ENCODE measurements around the gene RAB35. TPM values are rescaled to one million over a fixed set of nuclear protein-coding genes. Genes with fewer than 3 reads are reported as not detected.

RAB35 gene
- total RNA-seq, 4 donors from 2014 or later: 22.4 to 36.1 (median 25.9) TPM

GRCh38 chr12:120142231-120142877 is 25.8 kb upstream of the RAB35 start:
- no peak for TF ChIP-seq CTCF (IDR thresholded peaks at IDR 0.05)
- DNase-seq (ENCODE audit: low spot score) (no peak), ATAC-seq (ENCODE audit: low FRiP score) (no peak)

GRCh38 chr12:120141336-120141735 is 24.8 kb upstream of the RAB35 start:
- TF ChIP-seq CTCF (IDR thresholded peaks at IDR 0.05): no peak
- no peak for ATAC-seq (ENCODE audit: low FRiP score)

GRCh38 chr12:120140603-120141002 is 24.1 kb upstream of the RAB35 start:
- no peak for DNase-seq (ENCODE audit: low spot score)
- TF ChIP-seq CTCF (IDR thresholded peaks at IDR 0.05): no peak
- ATAC-seq (ENCODE audit: low FRiP score): no peak

More at GRCh38 chr12:120141336-120141735, 24.8 kb upstream of the RAB35 start:
- DNase-seq (ENCODE audit: low spot score): no peak

- DNase-seq (ENCODE audit: low spot score): no peak
- no peak for TF ChIP-seq CTCF (IDR thresholded peaks at IDR 0.05)
- ATAC-seq (ENCODE audit: low FRiP score): no peak
Measured at GRCh38 chr12:120139958-120140357, 23.4 kb upstream of the RAB35 start.

- ATAC-seq (ENCODE audit: low FRiP score) (no peak), DNase-seq (ENCODE audit: low spot score) (no peak)
- TF ChIP-seq CTCF (IDR thresholded peaks at IDR 0.05): no peak
Measured at GRCh38 chr12:120138366-120138765, 21.8 kb upstream of the RAB35 start.

GRCh38 chr12:120137833-120138232 is 21.3 kb upstream of the RAB35 start:
- no peak for ATAC-seq (ENCODE audit: low FRiP score)

More at GRCh38 chr12:120137833-120138232, 21.3 kb upstream of the RAB35 start:
- DNase-seq (ENCODE audit: low spot score): no peak
- no peak for TF ChIP-seq CTCF (IDR thresholded peaks at IDR 0.05)
